OCI-LY1 (cell line): ENCODE measurements around the gene COL1A2.

Experiments
- H2AFZ ChIP-seq: fragments of 200-600 bp; sonication (generic), shearing (Covaris generic); 2 replicates; pipeline ENCODE4 v1.6.0; 2014; ENCODE audit warnings: antibody characterized with exemption, mild to moderate bottlenecking, low read length
- H3F3A ChIP-seq: fragments of 200-600 bp; sonication (generic), shearing (Covaris generic); 2 replicates; pipeline ENCODE4 v1.6.0; 2014; ENCODE audit warnings: mild to moderate bottlenecking, antibody characterized with exemption, low read length, moderate library complexity; ENCODE audit not compliant: insufficient read depth
- H3K27ac ChIP-seq: fragments of 200-600 bp; sonication (generic); 2 replicates; pipeline ENCODE4 v1.5.1; 2014; ENCODE audit warnings: low read length, mixed run types, mild to moderate bottlenecking, low read depth; ENCODE audit not compliant: poor library complexity, severe bottlenecking
- H3K27me3 ChIP-seq: fragments of 200-600 bp; sonication (generic); 2 replicates; pipeline ENCODE4 v1.6.0; 2014; ENCODE audit warnings: antibody characterized with exemption, mild to moderate bottlenecking, low read length, moderate library complexity; ENCODE audit not compliant: insufficient read depth
- H3K36me3 ChIP-seq: fragments of 200-600 bp; sonication (generic); 2 replicates; pipeline ENCODE4 v1.6.1; 2014; ENCODE audit warnings: mild to moderate bottlenecking, antibody characterized with exemption, low read length, moderate library complexity, mixed read lengths; ENCODE audit not compliant: insufficient read depth
- H3K4me1 ChIP-seq: fragments of 200-600 bp; sonication (generic); 2 replicates; pipeline ENCODE4 v1.5.1; 2014; ENCODE audit warnings: mild to moderate bottlenecking, low read length, moderate library complexity; ENCODE audit not compliant: insufficient read depth, severe bottlenecking
- H3K4me2 ChIP-seq: fragments of 200-600 bp; sonication (generic), shearing (Covaris generic); 2 replicates; pipeline ENCODE4 v1.6.1; 2014; ENCODE audit warnings: low read length
- H3K4me3 ChIP-seq: fragments of 200-600 bp; sonication (generic); 2 replicates; pipeline ENCODE4 v1.5.1; 2014; ENCODE audit warnings: low read length, low read depth, mild to moderate bottlenecking, mixed read lengths; ENCODE audit not compliant: poor library complexity, severe bottlenecking
- H3K79me2 ChIP-seq: fragments of 200-600 bp; shearing (Covaris generic); 2 replicates; pipeline ENCODE4 v1.6.1; 2016; ENCODE audit warnings: mixed run types, low read length, mixed read lengths; ENCODE audit not compliant: insufficient read depth
- H3K9ac ChIP-seq: fragments of 200-600 bp; sonication (generic), shearing (Covaris generic); 2 replicates; pipeline ENCODE4 v1.6.1; 2014; ENCODE audit warnings: mild to moderate bottlenecking, low read length, mixed read lengths
- H3K9me2 ChIP-seq: fragments of 200-600 bp; sonication (generic), shearing (Covaris generic); 2 replicates; pipeline ENCODE4 v1.6.1; 2014; ENCODE audit warnings: low read depth, mild to moderate bottlenecking, low read length, mixed read lengths
- H3K9me3 ChIP-seq: fragments of 200-600 bp; shearing (Covaris generic); 2 replicates; pipeline ENCODE4 v1.6.1; 2014; ENCODE audit warnings: low read length, mixed read lengths
- H4K20me1 ChIP-seq: fragments of 200-600 bp; sonication (generic), shearing (Covaris generic); 2 replicates; pipeline ENCODE4 v1.6.0; 2016; ENCODE audit warnings: mild to moderate bottlenecking, low read length; ENCODE audit not compliant: insufficient read depth
- CTCF ChIP-seq: fragments of 200-600 bp; sonication (generic), shearing (Covaris generic); IDR thresholded peaks from 2 replicates; pipeline ENCODE4 v1.5.1; 2017; ENCODE audit warnings: mild to moderate bottlenecking, antibody characterized with exemption, low read length, moderate library complexity, mixed read lengths
- EZH2 ChIP-seq: fragments of 200-600 bp; sonication (generic), shearing (Covaris generic); IDR thresholded peaks from 2 replicates; pipeline ENCODE4 v1.8.0; 2017; ENCODE audit warnings: borderline replicate concordance, mixed run types, mild to moderate bottlenecking, antibody characterized with exemption, low read length, moderate library complexity, mixed read lengths

The COL1A2 gene

GRCh38 chr7:94422827-94423460 is 28.2 kb downstream of the COL1A2 start:
- H3K27me3 ChIP-seq: no peaks in the 10 kb centered on the region; the same call in 1 of the 2 replicates
- no peaks in the 10 kb centered on the region for H3F3A ChIP-seq
- H3K4me3 ChIP-seq: no peak overlapping the region
- H3K9me3 ChIP-seq: no peaks in the 10 kb centered on the region
- no peaks in the 10 kb centered on the region for H4K20me1 ChIP-seq
- no peak overlapping the region for H3K27ac ChIP-seq
- TF ChIP-seq CTCF (no peak), EZH2 (no peak)
- no peak overlapping the region for H2AFZ ChIP-seq
- no peak overlapping the region for H3K9ac ChIP-seq
- no peak overlapping the region for H3K4me2 ChIP-seq
- no peaks in the 10 kb centered on the region for H3K9me2 ChIP-seq
- H3K36me3 ChIP-seq: no peaks in the 10 kb centered on the region
- no peaks in the 10 kb centered on the region for H3K4me1 ChIP-seq
- H3K79me2 ChIP-seq: no peaks in the 10 kb centered on the region

- no peaks in the 10 kb centered on the region for H4K20me1 ChIP-seq
- H3K36me3 ChIP-seq: no peaks in the 10 kb centered on the region
- TF ChIP-seq CTCF (no peak), EZH2 (no peak)
- H3F3A ChIP-seq: no peaks in the 10 kb centered on the region
- H3K9me3 ChIP-seq: no peaks in the 10 kb centered on the region
- no peak overlapping the region for H3K4me3 ChIP-seq
- no peak overlapping the region for H3K9ac ChIP-seq
- H3K4me1 ChIP-seq: no peaks in the 10 kb centered on the region
- no peak overlapping the region for H3K27ac ChIP-seq
- no peaks in the 10 kb centered on the region for H3K79me2 ChIP-seq
- H3K4me2 ChIP-seq: no peak overlapping the region
- H2AFZ ChIP-seq: no peak overlapping the region
- no peaks in the 10 kb centered on the region; the same call in 1 of the 2 replicates for H3K27me3 ChIP-seq
- H3K9me2 ChIP-seq: no peaks in the 10 kb centered on the region
These were observed 29.4 kb downstream of the COL1A2 start for GRCh38 chr7:94423863-94424735.

- no peak overlapping the region for H3K4me3 ChIP-seq
- TF ChIP-seq CTCF (no peak), EZH2 (no peak)
- no peaks in the 10 kb centered on the region for H3F3A ChIP-seq
- H2AFZ ChIP-seq: no peak overlapping the region
- no peak overlapping the region for H3K27ac ChIP-seq
- H3K4me1 ChIP-seq: no peaks in the 10 kb centered on the region
- no peaks in the 10 kb centered on the region for H3K9me2 ChIP-seq
- no peaks in the 10 kb centered on the region for H3K36me3 ChIP-seq
- H3K27me3 ChIP-seq: no peaks in the 10 kb centered on the region
- no peaks in the 10 kb centered on the region for H3K79me2 ChIP-seq
- H3K4me2 ChIP-seq: no peak overlapping the region
- H3K9ac ChIP-seq: no peak overlapping the region
- no peaks in the 10 kb centered on the region for H3K9me3 ChIP-seq
- H4K20me1 ChIP-seq: no peaks in the 10 kb centered on the region
These were observed 30.9 kb downstream of the COL1A2 start for GRCh38 chr7:94425546-94425945.
